Peyer's patch (tissue), 4 donors: ENCODE measurements around the gene MTIF3.

ENCODE experiments used
- POLR2A ChIP-seq, 2 donors: fragments of 450-650 bp; IDR thresholded peaks; one replicate each; pipeline ENCODE4 v1.5.1; 2017; ENCODE audit warnings: antibody characterized with exemption in 2 of 2, mild to moderate bottlenecking in 2 of 2, moderate library complexity in 2 of 2
- TF ChIP-seq, protein P1 (sequence below), 6 experiments: fragments of 450-650 bp in 4 of 6; fragments of 200-600 bp in 2 of 6; sonication (generic) in 1 of 6; IDR thresholded peaks; one replicate each; pipeline ENCODE4 v1.5.1; 2017 to 2019; ENCODE audit warnings: antibody characterized with exemption in 6 of 6, mild to moderate bottlenecking in 3 of 6, moderate library complexity in 1 of 6

DNA sequence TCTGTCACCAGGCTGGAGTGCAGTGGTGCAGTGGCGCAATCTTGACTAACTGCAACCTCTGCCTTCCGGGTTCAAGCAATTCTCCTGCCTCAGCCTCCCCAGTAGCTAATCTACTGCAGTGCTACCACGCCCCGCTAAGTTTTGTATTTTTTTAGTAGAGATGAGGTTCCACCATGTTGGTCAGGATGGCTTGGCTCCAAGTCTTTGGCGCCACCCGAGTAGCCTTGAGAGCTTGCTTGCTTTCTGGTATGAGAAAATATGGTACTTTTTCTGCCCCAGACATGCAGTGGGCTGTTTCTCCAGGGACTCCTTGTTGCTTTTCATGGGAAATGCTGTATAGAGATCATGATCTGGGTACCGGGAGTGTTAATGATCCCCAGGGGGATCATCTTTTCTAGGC is 60.5 kb downstream of the MTIF3 start:
- TF ChIP-seq POLR2A (IDR thresholded peaks at IDR 0.05) = no peak
- TF ChIP-seq, protein P1, sequence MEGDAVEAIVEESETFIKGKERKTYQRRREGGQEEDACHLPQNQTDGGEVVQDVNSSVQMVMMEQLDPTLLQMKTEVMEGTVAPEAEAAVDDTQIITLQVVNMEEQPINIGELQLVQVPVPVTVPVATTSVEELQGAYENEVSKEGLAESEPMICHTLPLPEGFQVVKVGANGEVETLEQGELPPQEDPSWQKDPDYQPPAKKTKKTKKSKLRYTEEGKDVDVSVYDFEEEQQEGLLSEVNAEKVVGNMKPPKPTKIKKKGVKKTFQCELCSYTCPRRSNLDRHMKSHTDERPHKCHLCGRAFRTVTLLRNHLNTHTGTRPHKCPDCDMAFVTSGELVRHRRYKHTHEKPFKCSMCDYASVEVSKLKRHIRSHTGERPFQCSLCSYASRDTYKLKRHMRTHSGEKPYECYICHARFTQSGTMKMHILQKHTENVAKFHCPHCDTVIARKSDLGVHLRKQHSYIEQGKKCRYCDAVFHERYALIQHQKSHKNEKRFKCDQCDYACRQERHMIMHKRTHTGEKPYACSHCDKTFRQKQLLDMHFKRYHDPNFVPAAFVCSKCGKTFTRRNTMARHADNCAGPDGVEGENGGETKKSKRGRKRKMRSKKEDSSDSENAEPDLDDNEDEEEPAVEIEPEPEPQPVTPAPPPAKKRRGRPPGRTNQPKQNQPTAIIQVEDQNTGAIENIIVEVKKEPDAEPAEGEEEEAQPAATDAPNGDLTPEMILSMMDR (IDR thresholded peaks at IDR 0.05) = no peak
